HepG2 (cell line): ENCODE results near the gene ATP2A2. TPM values are rescaled to one million over a fixed set of nuclear protein-coding genes. Genes with fewer than 3 reads are reported as not detected.

Experiments used
- CHD2 ChIP-seq: IDR thresholded peaks from 2 replicates; pipeline ENCODE4 v1.6.1; 2011; ENCODE audit warnings: low read depth, low read length, improper control_type of control experiment
- ETV5 ChIP-seq: IDR thresholded peaks from 2 replicates; pipeline ENCODE4 v1.6.1; 2018; ENCODE audit warnings: missing biosample characterization, missing genetic modification reagents, inconsistent platforms, borderline replicate concordance
- FOSL2 ChIP-seq: sonication (generic); formaldehyde crosslinking; IDR thresholded peaks from 2 replicates; pipeline ENCODE4 v1.4.0; 2020; ENCODE audit warnings: missing genetic modification reagents
- HNF1A ChIP-seq, 2 experiments: sonication (generic) in 1 of 2; formaldehyde crosslinking in 1 of 2; IDR thresholded peaks; 2 replicates each; pipeline versions ENCODE4 v1.4.0 to v1.6.1; 2016 to 2020; ENCODE audit warnings: borderline replicate concordance in 1 of 2, low read depth in 1 of 2, mild to moderate bottlenecking in 1 of 2, missing genetic modification reagents in 1 of 2
- MAF1 ChIP-seq: sonication (generic); formaldehyde crosslinking; IDR thresholded peaks from 2 replicates; pipeline ENCODE4 v1.5.0; 2020; ENCODE audit warnings: missing genetic modification reagents, borderline replicate concordance
- POGK ChIP-seq: sonication (generic); formaldehyde crosslinking; conservative IDR thresholded peaks from 2 replicates; pipeline ENCODE4 v1.8.0; 2022; ENCODE audit warnings: mild to moderate bottlenecking, moderate library complexity, missing genetic modification reagents
- RBM39 ChIP-seq: fragments of 200-400 bp; formaldehyde crosslinking; IDR thresholded peaks from one replicate; pipeline ENCODE4 v1.6.1; 2018; ENCODE audit warnings: antibody characterized with exemption, mild to moderate bottlenecking, low read depth, low read length; ENCODE audit not compliant: poor library complexity, severe bottlenecking
- RFX5 ChIP-seq: IDR thresholded peaks from 2 replicates; pipeline ENCODE4 v1.6.1; 2011; ENCODE audit warnings: low read depth, low read length, improper control_type of control experiment
- RFXANK ChIP-seq: IDR thresholded peaks from 2 replicates; pipeline ENCODE4 v1.6.1; 2016
- SYNCRIP ChIP-seq: fragments of 200-400 bp; formaldehyde crosslinking; IDR thresholded peaks from 2 replicates; pipeline ENCODE4 v1.6.1; 2018; ENCODE audit warnings: mild to moderate bottlenecking, low read depth, low read length; ENCODE audit not compliant: insufficient read depth
- ZBTB14 ChIP-seq: sonication (generic); formaldehyde crosslinking; IDR thresholded peaks from 2 replicates; pipeline ENCODE4 v1.4.0; 2020; ENCODE audit warnings: missing genetic modification reagents
- ZFP1 ChIP-seq: IDR thresholded peaks from 2 replicates; pipeline ENCODE4 v1.6.1; 2016
- ZFP90 ChIP-seq: sonication (generic); formaldehyde crosslinking; IDR thresholded peaks from 2 replicates; pipeline ENCODE4 v1.8.0; 2022; ENCODE audit warnings: missing genetic modification reagents, mild to moderate bottlenecking, inconsistent platforms, borderline replicate concordance
- ZNF362 ChIP-seq: sonication (generic); formaldehyde crosslinking; IDR thresholded peaks from 2 replicates; pipeline ENCODE4 v1.4.0; 2020; ENCODE audit warnings: missing genetic modification reagents, mild to moderate bottlenecking, borderline replicate concordance
- ZNF607 ChIP-seq: sonication (generic); formaldehyde crosslinking; IDR thresholded peaks from 2 replicates; pipeline ENCODE4 v1.5.1; 2020; ENCODE audit warnings: missing genetic modification reagents, mild to moderate bottlenecking, borderline replicate concordance
- ZNF879 ChIP-seq: sonication (generic); formaldehyde crosslinking; IDR thresholded peaks from 2 replicates; pipeline ENCODE4 v1.8.1; 2023; ENCODE audit warnings: missing genetic modification reagents
- ZNF891 ChIP-seq: sonication (generic); formaldehyde crosslinking; IDR thresholded peaks from 2 replicates; pipeline ENCODE4 v1.5.0; 2020; ENCODE audit warnings: mild to moderate bottlenecking, missing genetic modification reagents
- polyA plus RNA-seq, 8 experiments: library from polyadenylated mRNA; depleted of rRNA in 3 of 8; stranded (reverse) in 7 of 8; unstranded in 1 of 8; fragments of >200 nt; fragmentation: Illumina TruSeq in 4 of 8; extraction: Trizol in 4 of 8; gene quantifications; 2 replicates each; pipeline versions ENCODE4 v1.2.1 to v1.2.3, GENCODE V29; 2011 to 2016; ENCODE audit warnings: low read depth in 4 of 8, missing spikeins in 1 of 8, mixed read lengths in 1 of 8; ENCODE audit not compliant: insufficient read depth in 1 of 8
- total RNA-seq, 5 experiments: library from RNA; depleted of rRNA; stranded (reverse); fragments of >200 nt; fragmentation: Illumina TruSeq; extraction: Trizol; gene quantifications; 2 replicates each; pipeline ENCODE4 v1.2.3, GENCODE V29; 2016; ENCODE audit warnings: low read depth in 1 of 5

Gene ATP2A2
- total and polyA plus RNA-seq, 2 of the 13 experiments (the other 11 are each of a cell fraction or from before 2014, with no cell fraction given) = 35.4 to 85.5 TPM

GRCh38 chr12:110281549-110282299 is 677 bp downstream of the ATP2A2 start (continued):
- TF ChIP-seq HNF1A (IDR thresholded peaks at IDR 0.05; ENCODE audit: low read depth) = no peak
- 0 out of 2 replicates have a peak, but pooled peaks have one; percentile 48 for TF ChIP-seq HNF1A (CRISPR knock-in tag; IDR thresholded peaks at IDR 0.05; ENCODE audit: borderline replicate concordance)
- 0 out of 2 replicates have a peak, but pooled peaks have one; percentile 27 for TF ChIP-seq MAF1
- peak; percentile 88 for TF ChIP-seq POGK (CRISPR knock-in tag)
- TF ChIP-seq RFXANK = no peak
- no peak for TF ChIP-seq ZNF879 (CRISPR knock-in tag)
- TF ChIP-seq ETV5 = peak; percentile 47; the same call in 1 of the 2 replicates
- peak; percentile 80 for TF ChIP-seq RBM39
- TF ChIP-seq SYNCRIP = no peak
- TF ChIP-seq ZNF891 = 0 out of 2 replicates have a peak, but pooled peaks have one; percentile 22
- no peak for TF ChIP-seq ZNF362
- TF ChIP-seq CHD2 = 0 out of 2 replicates have a peak, but pooled peaks have one; percentile 1
- TF ChIP-seq RFX5 = no peak
- peak; percentile 62 for TF ChIP-seq FOSL2 (CRISPR knock-in tag)
- peak; percentile 31; the same call in 1 of the 2 replicates for TF ChIP-seq ZFP90 (CRISPR knock-in tag)
- TF ChIP-seq ZNF607 = peak; percentile 80
- TF ChIP-seq ZFP1 (CRISPR knock-in tag) = no peak
- TF ChIP-seq ZBTB14 (CRISPR knock-in tag) = no peak
